ENCODE measurements around the gene ACAD9. TPM values are rescaled to one million over a fixed set of nuclear protein-coding genes. Genes with fewer than 3 reads are reported as not detected.

The ACAD9 gene
- total and polyA plus RNA-seq, 9 of the 15 experiments (the other 6 are each of a cell fraction or from before 2014, with no cell fraction given), result 10.2 to 32.6 (median 22.8) TPM

- TF ChIP-seq ZNF518B (CRISPR knock-in tag; IDR thresholded peaks at IDR 0.05), result no peak
- TF ChIP-seq MBD2 (IDR thresholded peaks at IDR 0.05; ENCODE audit: borderline replicate concordance, low read depth), result no peak
- TF ChIP-seq CEBPG (CRISPR knock-in tag; IDR thresholded peaks at IDR 0.05), result no peak
- no peak for TF ChIP-seq CEBPG (tag; conservative IDR thresholded peaks at IDR 0.05 in 1 of 2, IDR thresholded peaks at IDR 0.05 in 1 of 2)
- TF ChIP-seq SUPT5H (IDR thresholded peaks at IDR 0.05), result 0 out of 2 replicates have a peak, but pooled peaks have one; percentile 9
- 0 out of 2 replicates have a peak, but pooled peaks have one; percentile 5 for TF ChIP-seq PKNOX1 (IDR thresholded peaks at IDR 0.05)
- TF ChIP-seq TEAD1 (CRISPR knock-in tag; IDR thresholded peaks at IDR 0.05), result no peak
- peak; percentile 16; the same call in 1 of the 2 replicates for TF ChIP-seq PML (IDR thresholded peaks at IDR 0.05; ENCODE audit: low read length)
- TF ChIP-seq ZNF511 (CRISPR knock-in tag; IDR thresholded peaks at IDR 0.05), result no peak
- no peak for TF ChIP-seq CBX8 (IDR thresholded peaks at IDR 0.05; ENCODE audit: borderline replicate concordance, extremely low read depth, low read depth, low read length, poor library complexity, severe bottlenecking)
- TF ChIP-seq ZMIZ1 (IDR thresholded peaks at IDR 0.05; ENCODE audit: low read depth in 2 of 2, low read length in 2 of 2), result no peak
- TF ChIP-seq ZNF197 (CRISPR knock-in tag; IDR thresholded peaks at IDR 0.05; ENCODE audit: low read depth), result no peak
- 0 out of 2 replicates have a peak, but pooled peaks have one; percentile 28 for TF ChIP-seq ZKSCAN8 (CRISPR knock-in tag; IDR thresholded peaks at IDR 0.05)
- TF ChIP-seq SMARCC2 (IDR thresholded peaks at IDR 0.05; ENCODE audit: low read depth), result 0 out of 2 replicates have a peak, but pooled peaks have one; percentile 31
- no peak for TF ChIP-seq ZNF785 (CRISPR knock-in tag; IDR thresholded peaks at IDR 0.05)
- no peak for TF ChIP-seq GTF2F1 (IDR thresholded peaks at IDR 0.05; ENCODE audit: low read depth, low read length)
- peak; percentile 64 for TF ChIP-seq GATA2 (CRISPR knock-in tag; IDR thresholded peaks at IDR 0.05)
- no peak for TF ChIP-seq SNAPC5 (CRISPR knock-in tag; IDR thresholded peaks at IDR 0.05)
- TF ChIP-seq PHB2 (IDR thresholded peaks at IDR 0.05; ENCODE audit: low read depth), result no peak
- no peak for TF ChIP-seq ARID1B (IDR thresholded peaks at IDR 0.05)
These were observed 780 bp upstream of the ACAD9 start (continued) for GRCh38 chr3:128878556-128879124.
